Prostate gland (tissue), 2 donors: ENCODE measurements around the gene SPATA31C1. TPM values are rescaled to one million over a fixed set of nuclear protein-coding genes. Genes with fewer than 3 reads are reported as not detected.
"Not testable (repeated sequence)": the region's sequence is repeated elsewhere in the genome, so short reads cannot be mapped to it uniquely, and the experiment has no call there.

Experiments used
- DNase-seq: peaks from one replicate; pipeline ENCODE4 v3.0.0-alpha.2; 2019; ENCODE audit warnings: low spot score
- H3K27ac ChIP-seq, 2 donors: fragments of 200-600 bp; sonication (generic); 2 replicates each; pipeline ENCODE4 v1.5.1; 2017 to 2019
- H3K27me3 ChIP-seq: fragments of 200-600 bp; sonication (generic); replicated peaks from 2 replicates; pipeline ENCODE4 v1.5.1; 2019; ENCODE audit not compliant: insufficient read depth
- H3K36me3 ChIP-seq, 2 donors: fragments of 200-600 bp; sonication (generic); 1 replicate in 1 of 2; 2 replicates in 1 of 2; pipeline versions ENCODE4 v1.5.1 to v1.8.1; 2017 to 2019
- H3K4me1 ChIP-seq: fragments of 200-600 bp; sonication (generic); replicated peaks from 2 replicates; pipeline ENCODE4 v1.5.1; 2019
- H3K4me3 ChIP-seq, 2 donors: fragments of 200-600 bp; sonication (generic); 2 replicates each; pipeline ENCODE4 v1.5.1; 2017 to 2019
- H3K9me3 ChIP-seq: fragments of 200-600 bp; sonication (generic); 2 replicates; pipeline ENCODE4 v1.5.1; 2017
- POLR2A ChIP-seq: fragments of 450-650 bp; IDR thresholded peaks from one replicate; pipeline ENCODE4 v1.6.1; 2016; ENCODE audit warnings: antibody characterized with exemption, mild to moderate bottlenecking
- POLR2AphosphoS5 ChIP-seq: sonication (generic); formaldehyde crosslinking; IDR thresholded peaks from one replicate; pipeline ENCODE4 v1.6.1; 2017; ENCODE audit warnings: antibody characterized with exemption
- WGBS: methylation state at CpG from one replicate; pipeline ENCODE4 v1.1.5; 2018; 5-methylcytosine and 5-hydroxymethylcytosine counted together
- intact Hi-C: fragments of 100-400 bp; cut with DNase I; formaldehyde crosslinking; loops from one replicate; pipeline ENCODE4 v1.14.2; 2022
- total RNA-seq, 2 donors: library from RNA; depleted of rRNA; stranded (reverse); fragments of >200 nt; gene quantifications; one replicate each; pipeline ENCODE4 v1.1.0, GENCODE V29; 2016
- TF ChIP-seq, protein P1 (sequence below), 4 experiments: fragments of 200-600 bp in 2 of 4; fragments of 450-650 bp in 2 of 4; sonication (generic) in 2 of 4; IDR thresholded peaks; 1 replicate in 3 of 4; 2 replicates in 1 of 4; pipeline ENCODE4 v1.5.1; 2016 to 2019; ENCODE audit warnings: antibody characterized with exemption in 4 of 4, mild to moderate bottlenecking in 2 of 4, moderate library complexity in 2 of 4

SPATA31C1 gene
- total RNA-seq, 2 donors from 2014 or later: 0.97 TPM; not detected in 1

DNA sequence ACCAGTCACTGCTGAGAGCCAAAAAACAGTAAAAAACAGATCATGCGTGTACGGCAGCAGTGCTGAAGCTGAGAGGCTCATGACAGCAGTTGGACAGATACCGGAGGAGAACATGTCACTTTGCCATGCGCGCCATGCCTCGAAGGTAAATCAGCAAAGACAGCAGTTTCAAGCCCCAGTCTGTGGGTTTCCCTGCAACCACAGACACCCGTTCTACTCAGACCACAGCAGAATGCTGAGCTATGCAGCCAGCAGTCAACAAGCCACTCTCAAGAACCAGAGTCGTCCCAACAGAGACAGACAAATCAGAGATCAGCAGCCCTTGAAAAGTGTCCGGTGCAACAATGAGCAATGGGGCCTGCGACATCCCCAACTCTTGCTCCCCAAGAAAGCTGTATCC lies 5.2 kb downstream of the SPATA31C1 start:
- H3K4me1 ChIP-seq, H3K27ac ChIP-seq, DNase-seq, H3K27me3 ChIP-seq, H3K4me3 ChIP-seq, H3K36me3 ChIP-seq, intact Hi-C loops, H3K9me3 ChIP-seq: not testable (repeated sequence)
- 64% methylated on average over 8 of the region's 10 CpGs for WGBS

DNA sequence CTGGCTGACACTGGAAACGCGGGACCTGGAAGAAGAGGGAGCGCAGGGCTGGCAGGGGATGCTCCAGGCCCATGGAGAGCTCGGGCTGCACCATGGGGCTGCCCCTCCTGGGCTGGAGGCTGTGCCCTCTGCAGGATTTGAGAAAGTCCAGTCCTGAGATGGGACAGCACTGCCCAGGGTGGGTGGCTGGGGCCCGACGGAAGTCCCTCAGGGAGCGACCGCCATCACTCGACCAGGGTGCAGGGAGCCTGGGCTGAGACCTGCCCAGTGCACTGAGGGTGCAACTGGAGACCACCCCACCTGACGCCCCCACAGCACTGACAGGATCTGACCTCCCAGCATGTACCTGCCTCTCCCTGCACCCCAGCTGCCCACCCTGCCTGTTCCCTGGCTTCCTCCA lies 7.1 kb downstream of the SPATA31C1 start:
- H3K9me3 ChIP-seq, H3K4me3 ChIP-seq, H3K27ac ChIP-seq, H3K4me1 ChIP-seq, H3K36me3 ChIP-seq, DNase-seq, H3K27me3 ChIP-seq, intact Hi-C loops: not testable (repeated sequence)
- 97% methylated on average over 9 of the region's 10 CpGs for WGBS

DNA sequence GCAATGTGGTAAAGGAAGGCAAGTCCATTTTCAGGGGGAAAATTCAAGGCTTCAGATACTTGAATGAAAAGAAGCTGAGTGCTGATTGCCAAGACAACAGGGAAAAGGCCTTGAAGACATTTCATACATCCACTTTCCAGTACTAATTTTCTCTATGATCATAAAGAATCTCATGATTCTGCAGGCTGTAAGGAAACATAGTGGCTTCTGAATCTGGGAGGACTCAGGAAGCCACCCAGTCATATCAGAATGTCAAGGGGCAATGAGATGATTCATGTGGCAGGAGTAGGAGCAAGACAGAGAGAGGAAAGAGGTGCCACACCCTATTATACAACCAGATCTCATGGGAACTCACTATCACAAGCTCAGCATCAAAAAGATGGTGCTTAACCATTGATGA lies 11.4 kb downstream of the SPATA31C1 start:
- H3K36me3 ChIP-seq, H3K4me3 ChIP-seq, H3K9me3 ChIP-seq, H3K27ac ChIP-seq, H3K4me1 ChIP-seq, DNase-seq, H3K27me3 ChIP-seq, intact Hi-C loops: not testable (repeated sequence)

DNA sequence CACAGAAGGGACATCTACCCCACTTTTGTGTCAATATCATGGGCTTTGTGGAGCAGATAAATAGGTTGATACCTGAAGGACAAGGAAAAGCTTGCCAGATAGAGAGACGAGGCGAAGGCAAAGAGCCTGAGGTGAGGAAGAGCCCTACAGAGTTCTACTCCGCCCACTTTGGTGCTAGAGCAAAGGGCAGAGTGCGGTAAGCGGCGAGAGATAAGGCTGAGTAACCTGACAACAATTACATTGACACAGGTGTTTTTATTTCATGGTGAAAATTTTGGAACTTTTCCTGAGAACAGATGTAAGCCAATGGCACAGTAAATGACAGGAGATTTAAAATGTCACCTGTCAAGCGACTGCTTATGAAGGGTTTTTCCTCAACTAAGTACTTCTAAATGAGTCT lies 16.7 kb downstream of the SPATA31C1 start:
- WGBS: 93% methylated on average over 1 of the region's 7 CpGs
- H3K27me3 ChIP-seq, DNase-seq, H3K4me3 ChIP-seq, H3K4me1 ChIP-seq, H3K9me3 ChIP-seq, H3K27ac ChIP-seq, intact Hi-C loops, H3K36me3 ChIP-seq: not testable (repeated sequence)

DNA sequence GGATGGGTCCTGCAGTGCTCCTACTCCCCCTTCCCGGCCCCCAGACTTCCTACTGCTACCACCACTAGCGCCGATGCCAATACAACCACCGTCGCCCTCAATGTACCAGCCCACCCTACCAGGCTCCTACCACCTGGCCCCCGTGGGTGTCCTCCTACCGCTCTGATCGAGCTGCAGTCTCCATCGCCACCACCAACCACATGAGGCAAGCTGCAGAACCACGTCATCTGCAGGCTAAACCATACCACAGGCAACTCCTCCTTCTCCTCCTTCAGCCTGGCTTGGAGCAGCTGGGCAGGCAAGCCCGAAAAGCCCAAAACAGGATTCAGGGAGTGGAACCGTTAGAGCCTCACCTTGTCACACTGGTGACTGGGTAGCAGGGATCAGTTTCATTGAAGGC lies 19.6 kb downstream of the SPATA31C1 start:
- H3K27ac ChIP-seq, H3K36me3 ChIP-seq, H3K4me1 ChIP-seq, DNase-seq, H3K9me3 ChIP-seq, H3K27me3 ChIP-seq, intact Hi-C loops, H3K4me3 ChIP-seq: not testable (repeated sequence)
- WGBS: no CpG with 5 or more reads among the region's 12 CpGs

DNA sequence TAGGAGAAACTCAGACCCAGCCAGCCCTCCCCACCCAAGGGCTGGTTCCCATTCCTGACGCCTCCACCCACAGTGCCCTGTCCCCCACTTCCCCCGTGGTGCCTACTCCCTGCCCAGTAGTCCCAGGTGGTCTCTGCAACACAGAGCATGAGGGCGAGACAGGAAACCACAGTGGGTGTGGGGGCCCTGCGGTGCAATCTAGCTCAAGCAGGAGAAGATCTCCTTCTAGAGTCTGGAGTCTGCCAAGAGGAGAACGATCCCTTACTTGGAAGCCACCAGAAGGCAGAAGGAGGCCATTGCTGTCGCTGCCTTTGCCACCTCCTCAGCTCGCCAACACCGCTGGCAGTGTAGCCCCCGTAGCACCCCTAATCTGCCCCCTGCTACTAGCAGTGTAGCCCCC lies 20.2 kb downstream of the SPATA31C1 start:
- DNase-seq, H3K27ac ChIP-seq, H3K4me3 ChIP-seq, H3K9me3 ChIP-seq, intact Hi-C loops, H3K36me3 ChIP-seq, H3K4me1 ChIP-seq, H3K27me3 ChIP-seq: not testable (repeated sequence)
- no CpG with 5 or more reads among the region's 9 CpGs for WGBS

DNA sequence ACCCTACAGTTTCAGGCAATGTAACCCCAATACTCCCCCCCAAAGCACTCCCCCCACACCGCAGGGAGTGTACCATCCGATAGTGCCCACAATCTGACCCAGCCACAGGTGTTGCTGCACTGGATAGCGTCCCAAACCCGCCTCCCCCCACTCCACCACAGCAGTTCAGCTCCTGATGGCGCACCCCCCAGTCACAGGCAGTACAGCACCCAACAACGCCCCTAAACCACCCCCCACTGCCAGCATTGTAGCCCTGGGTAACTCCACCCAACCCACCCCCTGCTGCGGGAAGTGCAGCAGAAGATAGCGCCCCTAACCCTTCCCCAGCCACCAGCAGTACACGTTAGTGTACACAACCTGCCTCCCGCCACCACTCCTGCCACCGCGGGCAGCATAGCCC lies 20.6 kb downstream of the SPATA31C1 start:
- H3K4me3 ChIP-seq, H3K27ac ChIP-seq, H3K4me1 ChIP-seq, DNase-seq, H3K36me3 ChIP-seq, H3K9me3 ChIP-seq, intact Hi-C loops, H3K27me3 ChIP-seq: not testable (repeated sequence)
- no CpG with 5 or more reads among the region's 12 CpGs for WGBS

DNA sequence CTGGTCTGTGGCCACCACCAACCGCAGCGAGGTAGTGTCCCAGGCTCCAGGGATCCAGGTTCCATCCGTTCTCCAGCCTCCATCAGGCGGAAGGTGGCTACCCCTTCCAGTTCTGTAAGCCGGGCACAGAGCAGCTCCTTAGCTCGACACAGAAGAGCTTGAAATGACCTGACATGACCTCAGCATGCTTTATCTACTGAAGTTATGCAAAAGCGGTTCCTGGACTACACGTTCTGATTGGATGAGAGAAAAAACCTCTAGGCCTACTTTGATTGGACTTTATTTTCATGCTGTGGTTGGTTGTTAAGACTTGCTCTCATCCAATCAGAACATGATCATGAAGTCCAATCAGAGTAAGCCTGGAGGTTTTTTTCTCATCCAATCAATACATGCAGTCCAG lies 21.3 kb downstream of the SPATA31C1 start:
- WGBS: no CpG with 5 or more reads among the region's 8 CpGs
- H3K27ac ChIP-seq, H3K27me3 ChIP-seq, H3K9me3 ChIP-seq, H3K4me3 ChIP-seq, intact Hi-C loops, H3K4me1 ChIP-seq, DNase-seq, H3K36me3 ChIP-seq: not testable (repeated sequence)

DNA sequence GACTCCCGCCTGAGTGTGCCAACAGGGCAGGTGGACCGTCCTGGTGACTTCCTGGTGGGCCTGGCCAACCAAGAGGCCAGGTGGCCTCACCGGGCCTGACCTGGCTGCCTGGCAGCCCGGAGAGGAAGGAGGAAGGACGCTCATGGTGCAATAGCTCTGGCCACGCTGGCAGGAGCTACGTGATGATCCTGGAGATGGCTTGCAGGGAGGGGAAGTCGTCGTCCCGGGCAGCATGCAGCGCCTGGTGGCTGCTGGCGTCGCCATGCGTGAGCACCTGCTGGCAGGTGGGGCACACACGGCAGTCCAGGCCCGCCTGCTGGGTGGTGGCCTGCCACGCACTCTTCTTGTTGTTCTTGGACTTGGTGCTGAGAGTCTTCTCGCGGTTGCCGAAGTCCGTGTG lies 26.3 kb downstream of the SPATA31C1 start:
- H3K27me3 ChIP-seq: no peaks in the 10 kb centered on the region
- no peak overlapping the region for H3K27ac ChIP-seq
- no peak for TF ChIP-seq POLR2A
- TF ChIP-seq, protein P1, sequence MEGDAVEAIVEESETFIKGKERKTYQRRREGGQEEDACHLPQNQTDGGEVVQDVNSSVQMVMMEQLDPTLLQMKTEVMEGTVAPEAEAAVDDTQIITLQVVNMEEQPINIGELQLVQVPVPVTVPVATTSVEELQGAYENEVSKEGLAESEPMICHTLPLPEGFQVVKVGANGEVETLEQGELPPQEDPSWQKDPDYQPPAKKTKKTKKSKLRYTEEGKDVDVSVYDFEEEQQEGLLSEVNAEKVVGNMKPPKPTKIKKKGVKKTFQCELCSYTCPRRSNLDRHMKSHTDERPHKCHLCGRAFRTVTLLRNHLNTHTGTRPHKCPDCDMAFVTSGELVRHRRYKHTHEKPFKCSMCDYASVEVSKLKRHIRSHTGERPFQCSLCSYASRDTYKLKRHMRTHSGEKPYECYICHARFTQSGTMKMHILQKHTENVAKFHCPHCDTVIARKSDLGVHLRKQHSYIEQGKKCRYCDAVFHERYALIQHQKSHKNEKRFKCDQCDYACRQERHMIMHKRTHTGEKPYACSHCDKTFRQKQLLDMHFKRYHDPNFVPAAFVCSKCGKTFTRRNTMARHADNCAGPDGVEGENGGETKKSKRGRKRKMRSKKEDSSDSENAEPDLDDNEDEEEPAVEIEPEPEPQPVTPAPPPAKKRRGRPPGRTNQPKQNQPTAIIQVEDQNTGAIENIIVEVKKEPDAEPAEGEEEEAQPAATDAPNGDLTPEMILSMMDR (IDR thresholded peaks at IDR 0.05): no peak
- no peak for TF ChIP-seq POLR2AphosphoS5
- DNase-seq: no peak
- no peaks in the 10 kb centered on the region for H3K36me3 ChIP-seq
- H3K4me1 ChIP-seq: no peaks in the 10 kb centered on the region
- WGBS: 85% methylated on average over 21 of the region's 21 CpGs
- no peaks in the 10 kb centered on the region for H3K9me3 ChIP-seq
- intact Hi-C loops: no loop called here
- no peak overlapping the region for H3K4me3 ChIP-seq
